NCI-H187 treated with DMSO at 0.1 percent for 48 hours (cell line): ENCODE data around the gene MYL6B.
A peak's percentile ranks its signal among the peaks of the same experiment; 100 is the strongest.

Experiments used
- DNase-seq: peaks from one replicate; lab custom pipeline; 2025; lab: John Stamatoyannopoulos, UW

Gene MYL6B

GRCh38 chr12:56122637-56123036, 29.8 kb upstream of the MYL6B start:
- DNase-seq = no peak

GRCh38 chr12:56124133-56124532, 28.3 kb upstream of the MYL6B start:
- no peak for DNase-seq

- DNase-seq = no peak
Observed at GRCh38 chr12:56126732-56127239, 25.6 kb upstream of the MYL6B start.

- DNase-seq = no peak
Observed at GRCh38 chr12:56127485-56127887, 24.9 kb upstream of the MYL6B start.

- peak; percentile 99 for DNase-seq
Observed at GRCh38 chr12:56127888-56128669, 24.3 kb upstream of the MYL6B start, which contains the start of gene ESYT1. Gene ESYT1 (plus strand): TSS chr12:56128267. CDS start chr12:56128320, 53 bp downstream.

GRCh38 chr12:56128670-56129205, 23.6 kb upstream of the MYL6B start:
- no peak for DNase-seq

GRCh38 chr12:56129206-56129941, 23.0 kb upstream of the MYL6B start:
- no peak for DNase-seq

- no peak for DNase-seq
Observed at GRCh38 chr12:56129942-56130495, 22.4 kb upstream of the MYL6B start.

GRCh38 chr12:56130876-56131275, 21.5 kb upstream of the MYL6B start:
- DNase-seq = no peak

GRCh38 chr12:56134897-56135296, 17.5 kb upstream of the MYL6B start:
- DNase-seq = no peak

- no peak for DNase-seq
Observed at GRCh38 chr12:56137853-56138571, 14.4 kb upstream of the MYL6B start.

- DNase-seq = no peak
Observed at GRCh38 chr12:56141946-56142784, 10.2 kb upstream of the MYL6B start.

GRCh38 chr12:56143217-56143616, 9.2 kb upstream of the MYL6B start:
- DNase-seq = no peak

- DNase-seq = no peak
Observed at GRCh38 chr12:56143870-56144269, 8.5 kb upstream of the MYL6B start.

- no peak for DNase-seq
Observed at GRCh38 chr12:56145217-56145616, 7.2 kb upstream of the MYL6B start.

GRCh38 chr12:56146492-56147460, 5.6 kb upstream of the MYL6B start:
- DNase-seq = no peak

GRCh38 chr12:56150563-56150962, 1.8 kb upstream of the MYL6B start:
- no peak for DNase-seq

- no peak for DNase-seq
Observed at GRCh38 chr12:56151672-56152131, 685 bp upstream of the MYL6B start.
